GM06990 (cell line): ENCODE data around the gene NDRG4.

Source experiments
- DNase-seq: peaks from one replicate; pipeline ENCODE4 v3.0.0-alpha.2; 2011; ENCODE audit not compliant: insufficient read length; ENCODE audit errors: extremely low read depth
- H3K27me3 ChIP-seq: replicated peaks from 2 replicates; pipeline ENCODE4 v1.6.0; 2011; ENCODE audit warnings: low read length; ENCODE audit not compliant: control insufficient read depth, insufficient read depth
- H3K36me3 ChIP-seq: 2 replicates; pipeline ENCODE4 v1.5.1; 2011; ENCODE audit warnings: low read length; ENCODE audit not compliant: control insufficient read depth, insufficient read depth
- H3K4me3 ChIP-seq: replicated peaks from 2 replicates; pipeline ENCODE4 v1.5.1; 2011; ENCODE audit warnings: low read depth, mild to moderate bottlenecking, control low read depth, low read length
- CTCF ChIP-seq: IDR thresholded peaks from 2 replicates; pipeline ENCODE4 v1.5.1; 2011; ENCODE audit warnings: low read length, control low read depth, mild to moderate bottlenecking, inconsistent platforms; ENCODE audit not compliant: insufficient read depth, poor library complexity, severe bottlenecking

NDRG4 gene

GRCh38 chr16:58475091-58475619 lies 24.8 kb upstream of the NDRG4 start:
- Histone ChIP-seq H3K27me3 (no peaks in the 10 kb centered on the region), H3K36me3 (no peaks in the 10 kb centered on the region), H3K4me3 (no peak overlapping the region)
- no peak for TF ChIP-seq CTCF
- DNase-seq: no peak

- no peaks in the 10 kb centered on the region for H3K36me3 ChIP-seq
- DNase-seq: no peak
- H3K4me3 ChIP-seq: no peak overlapping the region
- no peak for TF ChIP-seq CTCF
- H3K27me3 ChIP-seq: no peaks in the 10 kb centered on the region
Measured at GRCh38 chr16:58476791-58477190, 23.2 kb upstream of the NDRG4 start.

- DNase-seq: no peak
- H3K36me3 ChIP-seq: no peaks in the 10 kb centered on the region
- H3K4me3 ChIP-seq: no peak overlapping the region
- TF ChIP-seq CTCF: no peak
- no peaks in the 10 kb centered on the region for H3K27me3 ChIP-seq
Measured at GRCh38 chr16:58478427-58478826, 21.5 kb upstream of the NDRG4 start.

GRCh38 chr16:58481226-58481869 lies 18.6 kb upstream of the NDRG4 start:
- no peak for TF ChIP-seq CTCF
- Histone ChIP-seq H3K4me3 (no peak overlapping the region), H3K36me3 (no peaks in the 10 kb centered on the region), H3K27me3 (no peaks in the 10 kb centered on the region)
- no peak for DNase-seq

GRCh38 chr16:58481931-58482330 lies 18.0 kb upstream of the NDRG4 start:
- H3K27me3 ChIP-seq: no peaks in the 10 kb centered on the region
- no peak overlapping the region for H3K4me3 ChIP-seq
- no peak for DNase-seq
- no peaks in the 10 kb centered on the region for H3K36me3 ChIP-seq
- TF ChIP-seq CTCF: no peak
